Ovary (tissue), 9 donors: Measurements from ENCODE around the gene FARP1. TPM values are rescaled to one million over a fixed set of nuclear protein-coding genes. Genes with fewer than 3 reads are reported as not detected.

Source experiments
- DNase-seq, 5 donors: peaks; one replicate each; pipeline ENCODE4 v3.0.0-alpha.2; 2019 to 2020
- H3K27ac ChIP-seq, 2 donors: fragments of 200-600 bp; one replicate each; pipeline versions ENCODE4 v1.5.1 to v1.8.0; 2019 to 2022
- H3K27me3 ChIP-seq: fragments of 200-600 bp; one replicate; pipeline ENCODE4 v1.8.0; 2022
- H3K36me3 ChIP-seq: fragments of 200-600 bp; sonication (generic); one replicate; pipeline ENCODE4 v1.5.1; 2019
- H3K4me1 ChIP-seq: one replicate; pipeline ENCODE4 v1.8.1; 2013; ENCODE audit warnings: mild to moderate bottlenecking, moderate library complexity; ENCODE audit not compliant: insufficient read depth
- H3K4me3 ChIP-seq: fragments of 200-600 bp; sonication (generic); one replicate; pipeline ENCODE4 v1.5.1; 2017
- H3K9me3 ChIP-seq, 2 donors: fragments of 200-600 bp in 1 of 2; sonication (generic) in 1 of 2; one replicate each; pipeline versions ENCODE4 v1.5.1 to v1.8.1; 2013 to 2019; ENCODE audit warnings: mild to moderate bottlenecking in 1 of 2, moderate library complexity in 1 of 2
- EP300 ChIP-seq: sonication (generic); formaldehyde crosslinking; IDR thresholded peaks from one replicate; pipeline ENCODE4 v1.6.1; 2017; ENCODE audit warnings: antibody characterized with exemption
- POLR2A ChIP-seq: fragments of 450-650 bp; IDR thresholded peaks from one replicate; pipeline ENCODE4 v1.6.1; 2017; ENCODE audit warnings: antibody characterized with exemption, mild to moderate bottlenecking, moderate library complexity
- WGBS, 3 donors: extraction: QIAGEN DNeasy Blood & Tissue Kit in 1 of 3; methylation state at CpG; one replicate each; pipeline versions ENCODE4 v1.1.5 to v1.1.7; 2013 to 2017; 5-methylcytosine and 5-hydroxymethylcytosine counted together
- intact Hi-C, 4 donors: fragments of 100-400 bp; cut with DNase I; formaldehyde crosslinking; loops; one replicate each; pipeline versions ENCODE4 v1.11.0 to v1.15.1; 2022 to 2023
- polyA plus RNA-seq, 2 donors: library from polyadenylated mRNA; stranded (reverse); fragments of 200-250 nt in 1 of 2; fragments of 350-450 nt in 1 of 2; fragmentation: Illumina TruSeq in 1 of 2; extraction: RNeasy Lipid Tissue Mini Kit (QIAGEN cat#74804) in 1 of 2; gene quantifications; one replicate each; pipeline ENCODE4 v1.2.3, GENCODE V29; 2013 to 2014
- total RNA-seq, 7 donors: library from RNA; depleted of rRNA in 2 of 7; stranded (reverse); fragments of >200 nt in 2 of 7; fragmentation: NEBNext Ultra II Directional in 3 of 7; extraction: Animal tissue kit (Norgen Biotek cat#: 25700) in 3 of 7; gene quantifications; one replicate each; pipeline versions ENCODE4 v1.1.0 to v1.2.4, GENCODE V29; 2016 to 2023
- TF ChIP-seq, protein P1 (sequence below), 3 donors: fragments of 450-650 bp in 2 of 3; fragments of 200-600 bp in 1 of 3; IDR thresholded peaks; one replicate each; pipeline versions ENCODE4 v1.5.1 to v1.8.0; 2016 to 2022; ENCODE audit warnings: antibody characterized with exemption in 3 of 3, mild to moderate bottlenecking in 1 of 3
- donor health status: DM: no; HTN: no; CAD: no; lungs with moderate emphysema.
- donor health status: DM: no; HTN: no; CAD: no.
- donor health status: Bipolar disorder and iron deficiency.
- donor health status: DM: yes; HTN: yes; CAD: no.
- donor health status: DM: no; HTN: no; CAD: no.
- donor health status: DM: yes; HTN: yes; CAD: no.

FARP1 gene
- total and polyA plus RNA-seq, 9 donors = 10.2 to 90.1 (median 35.6) TPM

DNA sequence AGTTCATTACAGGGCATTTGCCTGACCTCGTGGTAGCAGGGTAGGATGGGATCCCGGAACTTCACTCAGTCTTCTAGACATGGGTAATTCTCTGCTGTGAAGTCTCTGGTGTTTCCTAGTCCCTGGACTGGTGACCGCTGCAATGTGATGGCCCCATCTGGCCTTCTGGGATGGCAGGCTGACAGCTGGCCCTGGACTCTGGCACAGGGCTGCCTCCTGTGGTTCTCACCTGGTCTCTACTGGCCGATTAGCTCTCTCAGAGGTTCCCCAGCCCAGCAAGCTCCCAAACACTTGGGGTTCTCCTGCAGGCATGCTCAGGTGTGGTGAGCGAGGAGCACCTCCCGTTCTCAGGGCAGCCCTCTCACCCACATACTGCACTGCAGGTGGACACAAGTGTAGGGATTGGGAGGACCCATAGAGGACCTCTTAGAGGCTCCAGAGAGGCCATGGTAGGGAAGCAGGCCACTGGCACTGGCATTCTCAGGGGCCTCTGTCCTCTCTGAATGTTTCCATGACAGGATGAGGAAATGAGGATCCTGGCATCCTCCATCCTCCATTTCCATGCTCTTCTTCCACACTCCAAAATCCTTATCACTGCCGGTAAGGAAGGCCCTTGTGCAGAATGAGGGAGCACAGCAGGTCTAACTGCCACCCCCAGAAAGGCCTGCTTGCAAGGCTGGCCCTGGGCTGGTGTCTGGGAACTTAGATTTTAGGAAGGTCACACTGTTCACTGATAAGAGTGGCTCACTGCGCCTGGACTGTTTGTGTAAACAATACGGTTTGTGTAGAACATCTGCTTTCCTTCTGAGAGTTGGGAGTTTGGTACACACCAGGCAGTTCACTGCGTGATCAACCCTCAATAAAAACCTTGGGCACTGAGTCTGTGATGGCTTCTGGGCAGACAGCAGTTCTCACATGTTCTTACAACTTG is 31.5 kb upstream of the FARP1 start:
- Histone ChIP-seq H3K36me3 (no peaks in the 10 kb centered on the region), H3K4me3 (no peak overlapping the region), H3K27me3 (no peaks in the 10 kb centered on the region), H3K27ac (no peak overlapping the region), H3K9me3 (peaks cover 0 to under 1% of the 10 kb centered on the region in 2 donors), H3K4me1 (no peaks in the 10 kb centered on the region)
- TF ChIP-seq POLR2A = no peak
- no peak for TF ChIP-seq EP300
- TF ChIP-seq, protein P1, sequence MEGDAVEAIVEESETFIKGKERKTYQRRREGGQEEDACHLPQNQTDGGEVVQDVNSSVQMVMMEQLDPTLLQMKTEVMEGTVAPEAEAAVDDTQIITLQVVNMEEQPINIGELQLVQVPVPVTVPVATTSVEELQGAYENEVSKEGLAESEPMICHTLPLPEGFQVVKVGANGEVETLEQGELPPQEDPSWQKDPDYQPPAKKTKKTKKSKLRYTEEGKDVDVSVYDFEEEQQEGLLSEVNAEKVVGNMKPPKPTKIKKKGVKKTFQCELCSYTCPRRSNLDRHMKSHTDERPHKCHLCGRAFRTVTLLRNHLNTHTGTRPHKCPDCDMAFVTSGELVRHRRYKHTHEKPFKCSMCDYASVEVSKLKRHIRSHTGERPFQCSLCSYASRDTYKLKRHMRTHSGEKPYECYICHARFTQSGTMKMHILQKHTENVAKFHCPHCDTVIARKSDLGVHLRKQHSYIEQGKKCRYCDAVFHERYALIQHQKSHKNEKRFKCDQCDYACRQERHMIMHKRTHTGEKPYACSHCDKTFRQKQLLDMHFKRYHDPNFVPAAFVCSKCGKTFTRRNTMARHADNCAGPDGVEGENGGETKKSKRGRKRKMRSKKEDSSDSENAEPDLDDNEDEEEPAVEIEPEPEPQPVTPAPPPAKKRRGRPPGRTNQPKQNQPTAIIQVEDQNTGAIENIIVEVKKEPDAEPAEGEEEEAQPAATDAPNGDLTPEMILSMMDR (IDR thresholded peaks at IDR 0.05) = no peak
- 61 to 80% (median 69%) methylated on average over 10 of the region's 10 CpGs for WGBS, 3 donors
- DNase-seq = no peak
- intact Hi-C loops = no loop called here

GRCh38 chr13:98112456-98112855 is 30.4 kb upstream of the FARP1 start:
- H3K9me3 ChIP-seq = peaks cover 0 to 3% of the 10 kb centered on the region in 2 donors
- no peak for TF ChIP-seq EP300
- TF ChIP-seq, protein P1 (IDR thresholded peaks at IDR 0.05) = no peak
- no peak for TF ChIP-seq POLR2A
- whole genome bisulfite sequencing, 3 donors = 98 to 100% (median 99%) methylated on average over 3 of the region's 3 CpGs

DNA sequence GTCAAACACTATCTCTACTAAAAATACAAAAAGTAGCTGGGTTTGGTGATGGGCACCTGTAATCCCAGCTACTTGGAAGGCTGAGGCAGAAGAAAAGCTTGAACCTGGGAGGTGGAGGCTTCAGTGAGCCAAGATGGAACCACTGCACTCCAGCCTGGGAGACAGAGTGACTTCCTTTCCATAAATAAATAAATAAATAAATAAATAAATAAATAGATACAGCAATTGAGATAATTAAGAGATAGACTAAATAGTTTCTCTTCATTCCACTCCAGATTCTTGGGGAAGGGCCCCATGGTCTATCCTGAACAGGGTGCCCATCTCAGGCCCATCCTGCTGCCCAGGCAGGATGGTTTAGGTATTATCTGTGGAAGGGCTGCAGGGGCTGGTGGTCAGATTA is 24.0 kb upstream of the FARP1 start:
- no peak overlapping the region for H3K27ac ChIP-seq
- H3K9me3 ChIP-seq = peaks cover 0 to 3% of the 10 kb centered on the region in 2 donors
- no peaks in the 10 kb centered on the region for H3K27me3 ChIP-seq
- H3K4me3 ChIP-seq = no peak overlapping the region
- DNase-seq = no peak
- no peaks in the 10 kb centered on the region for H3K36me3 ChIP-seq
- intact Hi-C loops = no loop called here
- TF ChIP-seq, protein P1 (IDR thresholded peaks at IDR 0.05) = no peak
- TF ChIP-seq EP300 (no peak), POLR2A (no peak)
- no peaks in the 10 kb centered on the region for H3K4me1 ChIP-seq

More at GRCh38 chr13:98112456-98112855, 30.4 kb upstream of the FARP1 start:
- DNase-seq = no peak
- intact Hi-C loops = no loop called here
- Histone ChIP-seq H3K4me3 (no peak overlapping the region), H3K36me3 (no peaks in the 10 kb centered on the region), H3K4me1 (no peaks in the 10 kb centered on the region), H3K27me3 (no peaks in the 10 kb centered on the region), H3K27ac (no peak overlapping the region)

DNA sequence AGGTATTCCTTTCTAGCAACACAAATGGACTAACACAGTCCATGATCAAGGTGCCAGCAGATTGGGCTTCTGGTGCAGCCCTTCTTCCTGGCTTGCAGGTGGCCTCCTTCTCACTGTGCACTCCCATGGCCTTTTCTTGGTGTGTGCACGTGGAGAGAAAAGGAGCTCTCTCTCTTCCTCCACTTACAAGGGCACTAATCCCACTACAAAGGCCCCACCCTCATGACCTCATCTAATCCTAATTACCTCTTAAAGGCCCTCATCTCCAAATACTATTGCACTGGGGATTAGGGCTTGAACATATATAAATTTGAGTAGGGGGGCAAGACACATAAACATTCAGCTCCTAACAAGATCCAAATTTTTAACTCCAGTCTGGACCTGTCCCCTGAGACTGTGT is 19.7 kb upstream of the FARP1 start:
- no peak overlapping the region for H3K27ac ChIP-seq
- H3K4me1 ChIP-seq = no peaks in the 10 kb centered on the region
- intact Hi-C loops = loop anchor here in 1 of 4 donors (10.0 kb wide), 1 partner anchor 562 kb away; no protein-coding TSS in a partner anchor
- DNase-seq = no peak
- H3K4me3 ChIP-seq = no peak overlapping the region
- H3K36me3 ChIP-seq = no peaks in the 10 kb centered on the region
- H3K27me3 ChIP-seq = no peaks in the 10 kb centered on the region
- no peaks in the 10 kb centered on the region for H3K9me3 ChIP-seq
- 82 to 90% (median 85%) methylated on average over 1 of the region's 1 CpG for WGBS, 3 donors
- TF ChIP-seq EP300 (no peak), POLR2A (no peak)
- TF ChIP-seq, protein P1 (IDR thresholded peaks at IDR 0.05) = no peak
